Right atrium auricular region (tissue), 2 donors: ENCODE results near the gene IL2RA. TPM values are rescaled to one million over a fixed set of nuclear protein-coding genes. Genes with fewer than 3 reads are reported as not detected.

Experiments used
- DNase-seq: peaks from one replicate; pipeline ENCODE4 v3.0.0-alpha.2; 2019; ENCODE audit warnings: low spot score
- H3K27ac ChIP-seq, 2 donors: fragments of 200-600 bp; sonication (generic); 1 replicate in 1 of 2; 2 replicates in 1 of 2; pipeline ENCODE4 v1.5.1; 2016 to 2019
- H3K27me3 ChIP-seq, 2 donors: fragments of 200-600 bp; sonication (generic); one replicate each; pipeline versions ENCODE4 v1.5.1 to v1.6.0; 2017 to 2019
- H3K36me3 ChIP-seq: fragments of 200-600 bp; sonication (generic); one replicate; pipeline ENCODE4 v1.5.1; 2016
- H3K4me1 ChIP-seq, 2 donors: fragments of 200-600 bp; sonication (generic); one replicate each; pipeline versions ENCODE4 v1.5.1 to v1.6.0; 2017 to 2019
- H3K4me3 ChIP-seq, 2 donors: fragments of 200-600 bp; sonication (generic); 1 replicate in 1 of 2; 2 replicates in 1 of 2; pipeline ENCODE4 v1.5.1; 2017 to 2019; ENCODE audit warnings: mild to moderate bottlenecking in 1 of 2, moderate library complexity in 1 of 2
- H3K9me3 ChIP-seq, 2 donors: fragments of 200-600 bp; sonication (generic); one replicate each; pipeline ENCODE4 v1.5.1; 2019
- CTCF ChIP-seq, 2 donors: fragments of 200-600 bp; sonication (generic); IDR thresholded peaks; one replicate each; pipeline ENCODE4 v1.5.1; 2019; ENCODE audit warnings: antibody characterized with exemption in 2 of 2
- total RNA-seq, 2 donors: library from RNA; depleted of rRNA; stranded (reverse); fragments of >200 nt; gene quantifications; one replicate each; pipeline ENCODE4 v1.1.0, GENCODE V29; 2016

IL2RA gene
- total RNA-seq, 2 donors from 2014 or later, result 0.16 to 0.30 TPM

GRCh38 chr10:6030217-6030616 lies 31.9 kb downstream of the IL2RA start:
- Histone ChIP-seq H3K4me3 (no peak overlapping the region), H3K4me1 (no peaks in the 10 kb centered on the region), H3K27ac (no peak overlapping the region), H3K36me3 (no peaks in the 10 kb centered on the region), H3K27me3 (no peaks in the 10 kb centered on the region), H3K9me3 (peaks cover 0 to 15% of the 10 kb centered on the region in 2 donors)
- DNase-seq, result no peak
- no peak for TF ChIP-seq CTCF (IDR thresholded peaks at IDR 0.05)

GRCh38 chr10:6027929-6028328 lies 34.2 kb downstream of the IL2RA start:
- no peak overlapping the region for H3K27ac ChIP-seq
- no peak for DNase-seq
- no peak overlapping the region for H3K4me3 ChIP-seq
- H3K9me3 ChIP-seq, result peaks cover 0 to 15% of the 10 kb centered on the region in 2 donors
- H3K27me3 ChIP-seq, result no peaks in the 10 kb centered on the region
- no peak for TF ChIP-seq CTCF (IDR thresholded peaks at IDR 0.05)
- no peaks in the 10 kb centered on the region for H3K4me1 ChIP-seq
- H3K36me3 ChIP-seq, result no peaks in the 10 kb centered on the region

GRCh38 chr10:6025683-6026255 lies 36.4 kb downstream of the IL2RA start:
- Histone ChIP-seq H3K9me3 (peaks cover 0 to 11% of the 10 kb centered on the region in 2 donors), H3K4me1 (no peaks in the 10 kb centered on the region), H3K27me3 (no peaks in the 10 kb centered on the region), H3K36me3 (no peaks in the 10 kb centered on the region), H3K27ac (no peak overlapping the region), H3K4me3 (no peak overlapping the region)
- no peak for TF ChIP-seq CTCF (IDR thresholded peaks at IDR 0.05)
- DNase-seq, result no peak

GRCh38 chr10:6024334-6024682 lies 37.9 kb downstream of the IL2RA start:
- TF ChIP-seq CTCF (IDR thresholded peaks at IDR 0.05), result no peak
- Histone ChIP-seq H3K36me3 (no peaks in the 10 kb centered on the region), H3K4me3 (no peak overlapping the region), H3K4me1 (no peaks in the 10 kb centered on the region), H3K27ac (no peak overlapping the region), H3K27me3 (no peaks in the 10 kb centered on the region), H3K9me3 (no peaks in the 10 kb centered on the region)
- no peak for DNase-seq

GRCh38 chr10:6023661-6024333 lies 38.4 kb downstream of the IL2RA start:
- H3K36me3 ChIP-seq, result no peaks in the 10 kb centered on the region
- no peak for TF ChIP-seq CTCF (IDR thresholded peaks at IDR 0.05)
- H3K27ac ChIP-seq, result no peak overlapping the region
- no peak for DNase-seq
- no peaks in the 10 kb centered on the region for H3K9me3 ChIP-seq
- H3K27me3 ChIP-seq, result no peaks in the 10 kb centered on the region
- H3K4me1 ChIP-seq, result no peaks in the 10 kb centered on the region
- no peak overlapping the region for H3K4me3 ChIP-seq

GRCh38 chr10:6022660-6023059 lies 39.5 kb downstream of the IL2RA start:
- no peaks in the 10 kb centered on the region for H3K4me1 ChIP-seq
- no peaks in the 10 kb centered on the region for H3K9me3 ChIP-seq
- no peak overlapping the region for H3K4me3 ChIP-seq
- TF ChIP-seq CTCF (IDR thresholded peaks at IDR 0.05), result no peak
- H3K27me3 ChIP-seq, result no peaks in the 10 kb centered on the region
- no peaks in the 10 kb centered on the region for H3K36me3 ChIP-seq
- no peak for DNase-seq
- H3K27ac ChIP-seq, result peak overlapping the region in 1 of 2 donors; percentile 29
